COLO668 (cell line): Measurements from ENCODE around the gene KCNJ12.
"Not testable (repeated sequence)": the region's sequence is repeated elsewhere in the genome, so short reads cannot be mapped to it uniquely, and the experiment has no call there.

ENCODE experiments used
- DNase-seq: peaks from one replicate; lab custom pipeline; 2025; ENCODE audit not compliant: unreplicated experiment; lab: John Stamatoyannopoulos, UW

KCNJ12 gene

GRCh38 chr17:21418446-21419298 is 42.5 kb downstream of the KCNJ12 start:
- no peak for DNase-seq

GRCh38 chr17:21419299-21420239 is 43.4 kb downstream of the KCNJ12 start:
- no peak for DNase-seq

GRCh38 chr17:21420503-21421090 is 44.4 kb downstream of the KCNJ12 start:
- DNase-seq, result not testable (repeated sequence)

GRCh38 chr17:21421421-21422310 is 45.5 kb downstream of the KCNJ12 start:
- not testable (repeated sequence) for DNase-seq

- not testable (repeated sequence) for DNase-seq
Observed at GRCh38 chr17:21422311-21423189, 46.4 kb downstream of the KCNJ12 start.

- not testable (repeated sequence) for DNase-seq
Observed at GRCh38 chr17:21423190-21423493, 47.0 kb downstream of the KCNJ12 start.

- DNase-seq, result not testable (repeated sequence)
Observed at GRCh38 chr17:21424697-21425096, 48.5 kb downstream of the KCNJ12 start.

- no peak for DNase-seq
Observed at GRCh38 chr17:21425321-21425720, 49.2 kb downstream of the KCNJ12 start.

GRCh38 chr17:21425736-21426135 is 49.6 kb downstream of the KCNJ12 start:
- DNase-seq, result no peak

- DNase-seq, result not testable (repeated sequence)
Observed at GRCh38 chr17:21426246-21426645, 50.1 kb downstream of the KCNJ12 start.

GRCh38 chr17:21426876-21427275 is 50.7 kb downstream of the KCNJ12 start:
- DNase-seq, result not testable (repeated sequence)

- DNase-seq, result not testable (repeated sequence)
Observed at GRCh38 chr17:21427727-21428126, 51.6 kb downstream of the KCNJ12 start.

- DNase-seq, result not testable (repeated sequence)
Observed at GRCh38 chr17:21428752-21429424, 52.7 kb downstream of the KCNJ12 start.

- not testable (repeated sequence) for DNase-seq
Observed at GRCh38 chr17:21429921-21430628, 53.9 kb downstream of the KCNJ12 start.

GRCh38 chr17:21433971-21434370 is 57.8 kb downstream of the KCNJ12 start:
- DNase-seq, result not testable (repeated sequence)

GRCh38 chr17:21434976-21435375 is 58.8 kb downstream of the KCNJ12 start:
- DNase-seq, result not testable (repeated sequence)

GRCh38 chr17:21436481-21436880 is 60.3 kb downstream of the KCNJ12 start:
- DNase-seq, result not testable (repeated sequence)
